CD4-positive, alpha-beta T cell treated with Interleukin-15 for 1 hour (primary cell): ENCODE data around the gene CAPNS1.
A peak's percentile ranks its signal among the peaks of the same experiment; 100 is the strongest.

ENCODE experiments used
- DNase-seq: peaks from one replicate; pipeline ENCODE4 v3.0.0-alpha.2; 2020

Gene CAPNS1

GRCh38 chr19:36139473-36140303 is at the start of gene CAPNS1:
TSS of gene CAPNS1 (plus strand) at chr19:36140066. CDS start at chr19:36141012, 946 bp downstream.
- DNase-seq = peak; percentile 94

GRCh38 chr19:36090910-36091695 is 48.8 kb upstream of the CAPNS1 start:
- DNase-seq = no peak

- DNase-seq = no peak
These were observed 47.3 kb upstream of the CAPNS1 start for GRCh38 chr19:36092566-36092965.

GRCh38 chr19:36093146-36093662 is 46.7 kb upstream of the CAPNS1 start:
- no peak for DNase-seq

GRCh38 chr19:36093687-36094086 is 46.2 kb upstream of the CAPNS1 start:
- no peak for DNase-seq

- no peak for DNase-seq
These were observed 42.8 kb upstream of the CAPNS1 start for GRCh38 chr19:36097036-36097435.

GRCh38 chr19:36099166-36099785 is 40.6 kb upstream of the CAPNS1 start:
- no peak for DNase-seq

- no peak for DNase-seq
These were observed 39.4 kb upstream of the CAPNS1 start for GRCh38 chr19:36100476-36100875.

GRCh38 chr19:36101550-36102327 is 38.1 kb upstream of the CAPNS1 start:
- DNase-seq = no peak

GRCh38 chr19:36103040-36103626 is 36.7 kb upstream of the CAPNS1 start:
- no peak for DNase-seq

- DNase-seq = no peak
These were observed 35.9 kb upstream of the CAPNS1 start for GRCh38 chr19:36103842-36104552.

GRCh38 chr19:36106441-36106840 is 33.4 kb upstream of the CAPNS1 start:
- no peak for DNase-seq

- DNase-seq = no peak
These were observed 32.9 kb upstream of the CAPNS1 start for GRCh38 chr19:36106991-36107390.

- DNase-seq = no peak
These were observed 31.2 kb upstream of the CAPNS1 start for GRCh38 chr19:36108684-36109083.

GRCh38 chr19:36110487-36111199 is 29.2 kb upstream of the CAPNS1 start, which contains the start of gene OVOL3:
TSS of gene OVOL3 (plus strand) at chr19:36111143. CDS start at chr19:36111203, 60 bp downstream.
- DNase-seq = no peak

GRCh38 chr19:36111200-36111539 is 28.7 kb upstream of the CAPNS1 start:
- no peak for DNase-seq

GRCh38 chr19:36112678-36113077 is 27.2 kb upstream of the CAPNS1 start:
- DNase-seq = no peak

GRCh38 chr19:36113425-36113824 is 26.4 kb upstream of the CAPNS1 start:
- DNase-seq = no peak

GRCh38 chr19:36113894-36114720 is 25.8 kb upstream of the CAPNS1 start:
- no peak for DNase-seq
